ENCODE measurements around the gene LYSMD4.
A peak's percentile ranks its signal among the peaks of the same experiment; 100 is the strongest.

The LYSMD4 gene

GRCh38 chr15:99706557-99707303 is 26.5 kb downstream of the LYSMD4 start:
- DNase-seq = no peak

GRCh38 chr15:99704444-99704838 is 28.8 kb downstream of the LYSMD4 start:
- DNase-seq = peak; percentile 86

- DNase-seq = peak; percentile 93
Measured at GRCh38 chr15:99703603-99704443, 29.4 kb downstream of the LYSMD4 start.

GRCh38 chr15:99702895-99703602 is 30.2 kb downstream of the LYSMD4 start:
- DNase-seq = peak; percentile 67

GRCh38 chr15:99696096-99696495 is 37.1 kb downstream of the LYSMD4 start:
- no peak for DNase-seq

- peak; percentile 45 for DNase-seq
Measured at GRCh38 chr15:99692825-99693224, 40.4 kb downstream of the LYSMD4 start.

GRCh38 chr15:99686290-99686689 is 46.9 kb downstream of the LYSMD4 start:
- DNase-seq = no peak

- DNase-seq = peak; percentile 79
Measured at GRCh38 chr15:99683000-99683670, 50.1 kb downstream of the LYSMD4 start.

- DNase-seq = peak; percentile 90
Measured at GRCh38 chr15:99682455-99682854, 50.8 kb downstream of the LYSMD4 start.

- peak; percentile 14 for DNase-seq
Measured at GRCh38 chr15:99681990-99682389, 51.2 kb downstream of the LYSMD4 start.

- DNase-seq = no peak
Measured at GRCh38 chr15:99680276-99680675, 53.0 kb downstream of the LYSMD4 start.

- no peak for DNase-seq
Measured at GRCh38 chr15:99677540-99678134, 55.6 kb downstream of the LYSMD4 start.

Data from fibroblast of skin of back (primary cell).